HG02884 (cell line): ENCODE measurements around the gene STOX2.

Experiments
- ATAC-seq: cut with Tn5 transposase; IDR thresholded peaks from one replicate; pipeline ENCODE4 v1.9.1; 2021; ENCODE audit warnings: mild to moderate bottlenecking, moderate library complexity; ENCODE audit not compliant: unreplicated experiment

STOX2 gene

GRCh38 chr4:183986291-183986970 lies 81.3 kb downstream of the STOX2 start:
- ATAC-seq: no peak

GRCh38 chr4:183986971-183987946 lies 82.2 kb downstream of the STOX2 start:
- no peak for ATAC-seq

- no peak for ATAC-seq
Observed at GRCh38 chr4:183987987-183988392, 82.9 kb downstream of the STOX2 start.

- ATAC-seq: no peak
Observed at GRCh38 chr4:183988874-183989273, 83.8 kb downstream of the STOX2 start.

GRCh38 chr4:183989461-183989860 lies 84.4 kb downstream of the STOX2 start:
- no peak for ATAC-seq

GRCh38 chr4:183989931-183990330 lies 84.8 kb downstream of the STOX2 start:
- no peak for ATAC-seq

- no peak for ATAC-seq
Observed at GRCh38 chr4:183993676-183994075, 88.6 kb downstream of the STOX2 start.

- no peak for ATAC-seq
Observed at GRCh38 chr4:183995570-183995969, 90.5 kb downstream of the STOX2 start.

- no peak for ATAC-seq
Observed at GRCh38 chr4:183996868-183997267, 91.8 kb downstream of the STOX2 start.

GRCh38 chr4:183999435-183999834 lies 94.3 kb downstream of the STOX2 start:
- ATAC-seq: no peak

GRCh38 chr4:184000457-184001396 lies 95.6 kb downstream of the STOX2 start:
- ATAC-seq: no peak

GRCh38 chr4:184003433-184003832 lies 98.3 kb downstream of the STOX2 start:
- no peak for ATAC-seq

- ATAC-seq: no peak
Observed at GRCh38 chr4:184007891-184008290, 102.8 kb downstream of the STOX2 start.

- no peak for ATAC-seq
Observed at GRCh38 chr4:184010696-184011095, 105.6 kb downstream of the STOX2 start.

- ATAC-seq: no peak
Observed at GRCh38 chr4:184011826-184012380, 106.8 kb downstream of the STOX2 start.

GRCh38 chr4:184012937-184013336 lies 107.8 kb downstream of the STOX2 start:
- no peak for ATAC-seq

GRCh38 chr4:184014301-184014700 lies 109.2 kb downstream of the STOX2 start:
- ATAC-seq: no peak

- no peak for ATAC-seq
Observed at GRCh38 chr4:184016759-184017668, 111.9 kb downstream of the STOX2 start.

- ATAC-seq: no peak
Observed at GRCh38 chr4:184019076-184019475, 114.0 kb downstream of the STOX2 start.
